ENCODE data around the gene MCM8. TPM values are rescaled to one million over a fixed set of nuclear protein-coding genes. Genes with fewer than 3 reads are reported as not detected.

The MCM8 gene
- total and polyA plus RNA-seq, 12 donors = 1.8 to 12.6 (median 5.0) TPM

- Histone ChIP-seq H3K27ac (no peak overlapping the region), H3K4me1 (replicated peaks in 1 of 2) (peaks cover 3 to 10% of the 10 kb centered on the region in 2 donors), H3K36me3 (replicated peaks in 1 of 2) (no peaks in the 10 kb centered on the region), H3K27me3 (no peaks in the 10 kb centered on the region), H3K9me3 (replicated peaks in 1 of 3) (no peaks in the 10 kb centered on the region), H3K4me3 (no peak overlapping the region)
- intact Hi-C loops (cut with DNase I) = no loop called here
- DNase-seq = no peak
- WGBS, 4 donors = 84 to 100% (median 98%) methylated on average over 1 of the region's 1 CpG
- TF ChIP-seq POLR2A (IDR thresholded peaks at IDR 0.05) = no peak
- TF ChIP-seq, protein P1, sequence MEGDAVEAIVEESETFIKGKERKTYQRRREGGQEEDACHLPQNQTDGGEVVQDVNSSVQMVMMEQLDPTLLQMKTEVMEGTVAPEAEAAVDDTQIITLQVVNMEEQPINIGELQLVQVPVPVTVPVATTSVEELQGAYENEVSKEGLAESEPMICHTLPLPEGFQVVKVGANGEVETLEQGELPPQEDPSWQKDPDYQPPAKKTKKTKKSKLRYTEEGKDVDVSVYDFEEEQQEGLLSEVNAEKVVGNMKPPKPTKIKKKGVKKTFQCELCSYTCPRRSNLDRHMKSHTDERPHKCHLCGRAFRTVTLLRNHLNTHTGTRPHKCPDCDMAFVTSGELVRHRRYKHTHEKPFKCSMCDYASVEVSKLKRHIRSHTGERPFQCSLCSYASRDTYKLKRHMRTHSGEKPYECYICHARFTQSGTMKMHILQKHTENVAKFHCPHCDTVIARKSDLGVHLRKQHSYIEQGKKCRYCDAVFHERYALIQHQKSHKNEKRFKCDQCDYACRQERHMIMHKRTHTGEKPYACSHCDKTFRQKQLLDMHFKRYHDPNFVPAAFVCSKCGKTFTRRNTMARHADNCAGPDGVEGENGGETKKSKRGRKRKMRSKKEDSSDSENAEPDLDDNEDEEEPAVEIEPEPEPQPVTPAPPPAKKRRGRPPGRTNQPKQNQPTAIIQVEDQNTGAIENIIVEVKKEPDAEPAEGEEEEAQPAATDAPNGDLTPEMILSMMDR (IDR thresholded peaks at IDR 0.05) = no peak
Observed at GRCh38 chr20:5989539-5989938, 39.1 kb downstream of the MCM8 start.

GRCh38 chr20:5990946-5991345, 40.5 kb downstream of the MCM8 start:
- DNase-seq = no peak
- no peak overlapping the region for H3K4me3 ChIP-seq
- no peaks in the 10 kb centered on the region for H3K36me3 ChIP-seq (replicated peaks in 1 of 2)
- TF ChIP-seq, protein P1 (IDR thresholded peaks at IDR 0.05) = no peak
- no peak for TF ChIP-seq POLR2A (IDR thresholded peaks at IDR 0.05)
- intact Hi-C loops (cut with DNase I) = no loop called here
- no peaks in the 10 kb centered on the region for H3K9me3 ChIP-seq (replicated peaks in 1 of 3)
- peaks cover 3 to 10% of the 10 kb centered on the region in 2 donors for H3K4me1 ChIP-seq (replicated peaks in 1 of 2)
- WGBS, 4 donors = 93 to 97% (median 96%) methylated on average over 3 of the region's 3 CpGs
- no peak overlapping the region for H3K27ac ChIP-seq
- no peaks in the 10 kb centered on the region for H3K27me3 ChIP-seq

- intact Hi-C loops (cut with DNase I) = no loop called here
- Histone ChIP-seq H3K9me3 (replicated peaks in 1 of 3) (no peaks in the 10 kb centered on the region), H3K36me3 (replicated peaks in 1 of 2) (no peaks in the 10 kb centered on the region), H3K27me3 (no peaks in the 10 kb centered on the region), H3K4me3 (no peak overlapping the region), H3K4me1 (replicated peaks in 1 of 2) (peaks cover 3 to 10% of the 10 kb centered on the region in 2 donors), H3K27ac (no peak overlapping the region)
- TF ChIP-seq POLR2A (IDR thresholded peaks at IDR 0.05) = no peak
- TF ChIP-seq, protein P1 (IDR thresholded peaks at IDR 0.05) = no peak
- DNase-seq = no peak
- WGBS, 4 donors = 66 to 75% (median 73%) methylated on average over 2 of the region's 2 CpGs
Observed at GRCh38 chr20:5991623-5992441, 41.4 kb downstream of the MCM8 start.

DNA sequence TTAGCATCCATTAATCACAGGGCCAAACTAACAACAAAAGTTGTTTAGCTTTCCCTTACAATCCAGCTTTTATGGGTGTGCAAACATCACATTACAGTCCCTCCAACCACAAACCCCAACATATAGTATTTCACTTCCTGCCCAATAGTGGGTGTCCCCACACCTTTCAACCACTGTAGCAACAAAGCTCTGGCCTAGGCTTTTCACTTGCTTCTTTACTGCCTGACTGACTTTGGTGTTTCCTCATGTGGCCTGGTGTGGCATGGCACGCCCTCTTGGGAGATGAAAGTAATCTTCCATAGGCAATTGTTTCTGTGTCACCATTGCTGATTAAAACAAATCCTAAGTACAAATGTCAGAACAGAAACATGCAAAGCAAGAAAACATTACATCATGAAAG, 46.3 kb downstream of the MCM8 start:
- WGBS, 4 donors = 80 to 93% (median 89%) methylated on average over 1 of the region's 1 CpG
- H3K27me3 ChIP-seq = no peaks in the 10 kb centered on the region
- TF ChIP-seq, protein P1 (IDR thresholded peaks at IDR 0.05) = no peak
- H3K4me1 ChIP-seq (replicated peaks in 1 of 2) = peaks cover under 1 to 4% of the 10 kb centered on the region in 2 donors
- intact Hi-C loops (cut with DNase I) = no loop called here
- no peaks in the 10 kb centered on the region for H3K9me3 ChIP-seq (replicated peaks in 1 of 3)
- H3K36me3 ChIP-seq (replicated peaks in 1 of 2) = no peaks in the 10 kb centered on the region
- H3K4me3 ChIP-seq = no peak overlapping the region
- no peak for DNase-seq
- no peak overlapping the region for H3K27ac ChIP-seq
